A549 (cell line): ENCODE data around the gene OSBPL2.

Source experiments
- CHD2 ChIP-seq: fragments of 150-350 bp; IDR thresholded peaks from 2 replicates; pipeline ENCODE4 v1.6.1; 2014; ENCODE audit warnings: low read length; ENCODE audit not compliant: partially characterized antibody
- CTCF ChIP-seq: fragments of >200 bp; sonication (Bioruptor Twin); formaldehyde crosslinking; IDR thresholded peaks from 3 replicates; pipeline ENCODE4 v1.5.1; 2016
- ELK1 ChIP-seq: fragments of 150-350 bp; IDR thresholded peaks from 2 replicates; pipeline ENCODE4 v1.6.1; 2014; ENCODE audit warnings: low read depth, mild to moderate bottlenecking, low read length
- EP300 ChIP-seq, 2 experiments: fragments of >200 bp; sonication (Bioruptor Twin); formaldehyde crosslinking; IDR thresholded peaks; 2 replicates in 1 of 2; 3 replicates in 1 of 2; pipeline ENCODE4 v1.6.1; 2016 to 2017
- HMGXB4 ChIP-seq: fragments of 250-450 bp; sonication (Bioruptor Pico); IDR thresholded peaks from 2 replicates; pipeline ENCODE4 v1.5.0; 2021; ENCODE audit warnings: mild to moderate bottlenecking, moderate library complexity, borderline replicate concordance
- HOXA7 ChIP-seq: fragments of 250-450 bp; sonication (Bioruptor Pico); IDR thresholded peaks from 2 replicates; pipeline ENCODE4 v1.5.0; 2020; ENCODE audit warnings: mild to moderate bottlenecking, moderate library complexity
- POLR2A ChIP-seq: IDR thresholded peaks from 2 replicates; pipeline ENCODE4 v1.6.1; 2012; ENCODE audit warnings: mild to moderate bottlenecking, low read length
- RCOR1 ChIP-seq: fragments of 150-350 bp; IDR thresholded peaks from 2 replicates; pipeline ENCODE4 v1.6.1; 2014; ENCODE audit warnings: antibody characterized with exemption, low read length, low read depth

- no peak for TF ChIP-seq RCOR1
- no peak for TF ChIP-seq EP300 (IDR thresholded peaks at IDR 0.05)
- TF ChIP-seq HOXA7 (CRISPR knock-in tag): no peak
- TF ChIP-seq CHD2: no peak
- TF ChIP-seq CTCF: no peak
- no peak for TF ChIP-seq ELK1
- no peak for TF ChIP-seq POLR2A
- TF ChIP-seq HMGXB4 (CRISPR knock-in tag): no peak
Measured at GRCh38 chr20:62222266-62222850, 16.0 kb upstream of the OSBPL2 start.
